ENCODE measurements around the gene OXSR1. TPM values are rescaled to one million over a fixed set of nuclear protein-coding genes. Genes with fewer than 3 reads are reported as not detected.
"Not testable (repeated sequence)": the region's sequence is repeated elsewhere in the genome, so short reads cannot be mapped to it uniquely, and the experiment has no call there.

OXSR1 gene
- total RNA-seq, 1 donor from 2014 or later = 41.1 TPM

DNA sequence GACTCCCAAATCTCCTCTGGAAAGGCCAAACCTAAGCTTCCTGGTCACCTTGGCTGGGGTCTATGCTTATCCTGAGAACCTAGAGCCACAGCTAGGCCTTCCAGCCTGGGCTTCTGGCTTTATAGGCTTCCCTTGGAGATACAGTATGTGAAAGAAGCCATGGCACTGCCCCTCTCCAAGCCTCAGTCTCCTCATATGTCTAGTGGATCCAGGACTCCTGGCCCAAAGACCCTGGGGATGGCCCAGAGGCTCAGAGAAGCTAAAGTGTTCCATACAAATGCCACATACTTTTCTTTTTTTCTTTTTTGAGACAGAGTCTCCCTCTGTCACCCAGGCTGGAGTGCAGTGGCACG, 37.1 kb upstream of the OXSR1 start:
- no peak for DNase-seq

GRCh38 chr3:38129058-38129457, 36.3 kb upstream of the OXSR1 start:
- DNase-seq = no peak

GRCh38 chr3:38130631-38131065, 34.7 kb upstream of the OXSR1 start:
- DNase-seq = no peak

DNA sequence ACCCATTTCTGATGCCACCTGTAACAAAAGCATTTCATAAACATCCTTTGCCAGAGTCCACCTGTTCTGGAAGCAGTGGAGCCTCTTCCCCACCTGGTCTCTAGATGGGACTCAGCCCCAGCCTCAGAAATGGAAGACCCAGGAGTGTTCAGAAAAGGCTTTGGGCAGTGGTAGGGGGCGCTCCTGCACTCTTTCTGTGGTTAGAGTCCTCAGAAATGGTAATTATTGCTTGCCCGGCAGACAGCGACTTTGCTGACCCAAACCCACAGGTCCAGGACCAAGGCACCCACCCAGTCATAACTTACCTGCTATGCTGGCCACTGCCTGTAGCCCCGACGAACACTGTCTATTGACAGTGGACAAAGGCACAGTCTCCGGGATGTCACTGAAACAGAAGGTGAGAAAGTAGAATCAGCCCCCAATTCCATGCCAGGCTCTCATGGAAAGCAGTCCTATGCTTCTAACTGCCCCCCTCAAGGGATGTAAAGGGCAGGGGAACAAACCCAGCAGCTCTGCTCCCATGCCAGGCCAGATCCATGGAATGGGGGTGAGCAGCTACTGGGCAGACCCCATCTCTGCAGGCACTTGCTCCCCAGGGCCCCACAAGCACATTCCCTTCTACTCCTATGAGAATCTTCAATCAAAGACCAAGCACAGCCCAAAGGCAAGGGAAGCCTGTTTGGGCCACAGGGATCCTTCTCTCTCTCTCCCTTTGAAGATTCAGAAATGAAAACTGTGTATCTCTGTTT, 33.5 kb upstream of the OXSR1 start:
- no peak for DNase-seq

- DNase-seq = no peak
These were observed 32.2 kb upstream of the OXSR1 start for GRCh38 chr3:38133209-38133556.

- DNase-seq = no peak
These were observed 31.6 kb upstream of the OXSR1 start for GRCh38 chr3:38133557-38134405.

GRCh38 chr3:38134517-38135143, 30.7 kb upstream of the OXSR1 start:
- not testable (repeated sequence) for DNase-seq

DNA sequence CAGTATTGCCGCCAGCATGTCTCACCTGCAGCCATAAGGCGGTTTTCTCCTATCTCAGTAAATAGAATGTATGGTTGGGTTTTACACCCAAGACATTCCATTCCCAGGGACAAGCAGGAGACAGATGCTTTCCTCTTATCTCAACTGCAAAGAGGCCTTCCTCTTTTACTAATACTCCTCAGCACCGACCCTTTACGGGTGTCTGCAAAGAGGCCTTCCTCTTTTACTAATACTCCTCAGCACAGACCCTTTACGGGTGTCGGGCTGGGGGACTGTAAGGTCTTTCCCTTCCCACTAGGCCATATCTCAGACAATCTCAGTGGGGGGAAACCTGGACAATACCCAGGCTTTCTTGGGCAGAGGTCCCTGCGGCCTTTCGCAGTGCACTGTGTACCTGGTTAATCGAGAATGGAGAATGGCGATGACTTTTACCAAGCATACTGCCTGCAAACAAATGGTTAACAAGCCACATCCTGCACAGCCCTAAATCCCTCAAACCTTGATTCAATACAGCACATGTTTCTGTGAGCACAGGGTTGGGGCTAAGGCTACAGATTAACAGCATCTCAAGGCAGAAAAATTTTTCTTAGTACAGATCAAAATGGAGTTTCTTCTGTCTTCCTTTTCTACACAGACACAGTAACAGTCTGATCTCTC, 29.6 kb upstream of the OXSR1 start:
- DNase-seq = not testable (repeated sequence)

DNA sequence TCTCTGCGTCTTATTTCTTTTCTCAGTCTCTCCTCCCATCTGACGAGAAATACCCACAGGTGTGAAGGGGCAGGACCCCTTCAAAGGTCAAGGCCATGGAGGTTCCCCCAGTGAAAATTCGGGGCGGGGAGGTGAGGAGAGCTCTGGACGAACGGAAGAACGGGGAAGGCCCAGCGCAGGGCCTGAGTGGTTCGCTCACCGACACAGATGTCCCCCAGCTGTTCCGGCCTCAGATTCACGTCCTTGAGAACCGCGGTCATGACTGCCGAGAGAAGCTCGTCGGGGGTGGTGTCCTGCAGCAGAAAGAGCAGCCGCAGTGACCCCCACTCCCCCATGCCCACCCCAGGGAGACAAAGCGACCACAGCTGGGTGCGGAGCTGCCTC, 29.0 kb upstream of the OXSR1 start:
- DNase-seq = no peak

GRCh38 chr3:38136777-38137614, 28.3 kb upstream of the OXSR1 start, which contains the start of gene ACAA1:
ACAA1 (minus strand) TSS chr3:38137127; CDS start chr3:38137035, 92 bp downstream.
- peak; percentile 99 for DNase-seq

- peak; percentile 92 for DNase-seq
These were observed 27.6 kb upstream of the OXSR1 start for GRCh38 chr3:38137615-38138348.

DNA sequence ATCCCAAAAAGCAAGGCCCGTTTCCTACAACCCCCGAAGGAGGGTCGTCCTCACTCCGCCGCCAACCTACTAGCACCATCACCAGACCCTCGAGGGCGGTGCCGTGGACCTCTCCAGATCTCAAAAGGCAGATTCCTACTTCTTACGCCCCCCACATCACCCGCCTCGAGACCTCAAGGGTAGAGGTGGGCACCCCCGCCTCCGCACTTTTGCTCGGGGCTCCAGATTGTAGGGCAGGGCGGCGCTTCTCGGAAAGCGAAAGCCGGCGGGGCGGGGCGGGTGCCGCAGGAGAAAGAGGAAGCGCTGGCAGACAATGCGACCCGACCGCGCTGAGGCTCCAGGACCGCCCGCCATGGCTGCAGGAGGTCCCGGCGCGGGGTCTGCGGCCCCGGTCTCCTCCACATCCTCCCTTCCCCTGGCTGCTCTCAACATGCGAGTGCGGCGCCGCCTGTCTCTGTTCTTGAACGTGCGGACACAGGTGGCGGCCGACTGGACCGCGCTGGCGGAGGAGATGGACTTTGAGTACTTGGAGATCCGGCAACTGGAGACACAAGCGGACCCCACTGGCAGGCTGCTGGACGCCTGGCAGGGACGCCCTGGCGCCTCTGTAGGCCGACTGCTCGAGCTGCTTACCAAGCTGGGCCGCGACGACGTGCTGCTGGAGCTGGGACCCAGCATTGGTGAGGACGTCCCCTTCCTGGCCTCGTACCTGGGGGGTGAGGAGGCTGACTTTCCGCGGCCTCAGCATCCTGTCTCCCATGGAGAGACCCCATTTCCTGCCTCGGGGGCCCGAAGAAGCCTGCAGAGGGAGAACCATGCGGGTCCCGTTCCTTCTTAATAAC, 26.8 kb upstream of the OXSR1 start, which contains the start of gene MYD88:
Gene MYD88 (plus strand): TSS at position 313 of the 842 bp plus-strand sequence. CDS start 40 bp downstream, at position 353.
- peak; percentile 57 for DNase-seq

DNA sequence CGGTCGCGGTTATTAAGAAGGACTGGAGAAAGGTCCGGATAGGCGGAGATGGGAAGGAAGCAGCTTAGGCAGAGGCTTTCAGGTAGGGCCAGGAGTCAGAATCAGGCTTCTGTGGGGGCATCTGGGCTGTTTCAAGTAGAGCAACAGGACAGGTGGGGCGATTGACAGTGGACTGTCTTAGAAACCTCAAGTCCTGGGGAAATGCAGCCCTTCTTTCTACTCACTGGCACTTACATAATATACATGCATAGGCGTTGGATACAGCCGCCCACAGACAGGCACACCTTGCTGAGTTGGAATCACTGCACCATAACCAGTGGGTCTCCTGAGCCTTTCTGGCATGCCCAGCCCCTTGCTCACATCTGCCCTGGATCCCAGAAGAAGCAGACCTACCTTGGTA, 26.1 kb upstream of the OXSR1 start:
- no peak for DNase-seq

GRCh38 chr3:38139652-38140051, 25.7 kb upstream of the OXSR1 start:
- DNase-seq = no peak

- DNase-seq = no peak
These were observed 24.8 kb upstream of the OXSR1 start for GRCh38 chr3:38140326-38141172.

DNA sequence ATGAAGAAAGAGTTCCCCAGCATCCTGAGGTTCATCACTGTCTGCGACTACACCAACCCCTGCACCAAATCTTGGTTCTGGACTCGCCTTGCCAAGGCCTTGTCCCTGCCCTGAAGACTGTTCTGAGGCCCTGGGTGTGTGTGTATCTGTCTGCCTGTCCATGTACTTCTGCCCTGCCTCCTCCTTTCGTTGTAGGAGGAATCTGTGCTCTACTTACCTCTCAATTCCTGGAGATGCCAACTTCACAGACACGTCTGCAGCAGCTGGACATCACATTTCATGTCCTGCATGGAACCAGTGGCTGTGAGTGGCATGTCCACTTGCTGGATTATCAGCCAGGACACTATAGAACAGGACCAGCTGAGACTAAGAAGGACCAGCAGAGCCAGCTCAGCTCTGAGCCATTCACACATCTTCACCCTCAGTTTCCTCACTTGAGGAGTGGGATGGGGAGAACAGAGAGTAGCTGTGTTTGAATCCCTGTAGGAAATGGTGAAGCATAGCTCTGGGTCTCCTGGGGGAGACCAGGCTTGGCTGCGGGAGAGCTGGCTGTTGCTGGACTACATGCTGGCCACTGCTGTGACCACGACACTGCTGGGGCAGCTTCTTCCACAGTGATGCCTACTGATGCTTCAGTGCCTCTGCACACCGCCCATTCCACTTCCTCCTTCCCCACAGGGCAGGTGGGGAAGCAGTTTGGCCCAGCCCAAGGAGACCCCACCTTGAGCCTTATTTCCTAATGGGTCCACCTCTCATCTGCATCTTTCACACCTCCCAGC, 24.0 kb upstream of the OXSR1 start:
- DNase-seq = no peak

DNA sequence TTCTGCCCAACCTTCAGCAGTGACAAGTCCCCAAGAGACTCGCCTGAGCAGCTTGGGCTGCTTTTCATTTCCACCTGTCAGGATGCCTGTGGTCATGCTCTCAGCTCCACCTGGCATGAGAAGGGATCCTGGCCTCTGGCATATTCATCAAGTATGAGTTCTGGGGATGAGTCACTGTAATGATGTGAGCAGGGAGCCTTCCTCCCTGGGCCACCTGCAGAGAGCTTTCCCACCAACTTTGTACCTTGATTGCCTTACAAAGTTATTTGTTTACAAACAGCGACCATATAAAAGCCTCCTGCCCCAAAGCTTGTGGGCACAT, 23.4 kb upstream of the OXSR1 start:
- DNase-seq = no peak

GRCh38 chr3:38142959-38143358, 22.4 kb upstream of the OXSR1 start:
- DNase-seq = no peak

Data from skin of body (tissue), 2 donors.